Prostate gland (tissue), 2 donors: Measurements from ENCODE around the gene OR1F1.

Source experiments
- POLR2AphosphoS5 ChIP-seq: sonication (generic); formaldehyde crosslinking; IDR thresholded peaks from one replicate; pipeline ENCODE4 v1.6.1; 2017; ENCODE audit warnings: antibody characterized with exemption
- TF ChIP-seq, protein P1 (sequence below), 4 experiments: fragments of 200-600 bp in 2 of 4; fragments of 450-650 bp in 2 of 4; sonication (generic) in 2 of 4; IDR thresholded peaks; 1 replicate in 3 of 4; 2 replicates in 1 of 4; pipeline ENCODE4 v1.5.1; 2016 to 2019; ENCODE audit warnings: antibody characterized with exemption in 4 of 4, mild to moderate bottlenecking in 2 of 4, moderate library complexity in 2 of 4

DNA sequence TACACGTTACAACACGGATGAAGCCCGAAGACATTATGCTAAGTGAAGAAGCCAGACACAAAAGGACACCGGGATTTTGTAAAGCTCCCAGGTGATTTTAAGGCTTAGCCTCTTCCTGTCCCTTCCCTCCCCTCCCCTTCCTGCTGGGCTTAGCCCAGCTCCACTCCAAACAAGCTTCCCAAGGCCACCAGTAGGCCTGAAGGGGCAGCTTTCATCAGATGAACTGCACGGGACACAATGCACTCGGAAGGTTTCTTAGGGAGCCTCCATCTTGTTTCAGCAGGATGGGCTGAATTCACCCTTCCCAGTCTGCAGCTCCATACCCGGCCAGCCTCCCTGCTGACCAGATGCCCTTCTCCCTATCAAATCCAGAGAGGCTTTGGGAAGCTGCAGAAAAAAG lies 58.0 kb downstream of the OR1F1 start:
- TF ChIP-seq, protein P1, sequence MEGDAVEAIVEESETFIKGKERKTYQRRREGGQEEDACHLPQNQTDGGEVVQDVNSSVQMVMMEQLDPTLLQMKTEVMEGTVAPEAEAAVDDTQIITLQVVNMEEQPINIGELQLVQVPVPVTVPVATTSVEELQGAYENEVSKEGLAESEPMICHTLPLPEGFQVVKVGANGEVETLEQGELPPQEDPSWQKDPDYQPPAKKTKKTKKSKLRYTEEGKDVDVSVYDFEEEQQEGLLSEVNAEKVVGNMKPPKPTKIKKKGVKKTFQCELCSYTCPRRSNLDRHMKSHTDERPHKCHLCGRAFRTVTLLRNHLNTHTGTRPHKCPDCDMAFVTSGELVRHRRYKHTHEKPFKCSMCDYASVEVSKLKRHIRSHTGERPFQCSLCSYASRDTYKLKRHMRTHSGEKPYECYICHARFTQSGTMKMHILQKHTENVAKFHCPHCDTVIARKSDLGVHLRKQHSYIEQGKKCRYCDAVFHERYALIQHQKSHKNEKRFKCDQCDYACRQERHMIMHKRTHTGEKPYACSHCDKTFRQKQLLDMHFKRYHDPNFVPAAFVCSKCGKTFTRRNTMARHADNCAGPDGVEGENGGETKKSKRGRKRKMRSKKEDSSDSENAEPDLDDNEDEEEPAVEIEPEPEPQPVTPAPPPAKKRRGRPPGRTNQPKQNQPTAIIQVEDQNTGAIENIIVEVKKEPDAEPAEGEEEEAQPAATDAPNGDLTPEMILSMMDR (IDR thresholded peaks at IDR 0.05), result no peak
- TF ChIP-seq POLR2AphosphoS5, result no peak
